ENCODE results near the gene LONP2.

DNA sequence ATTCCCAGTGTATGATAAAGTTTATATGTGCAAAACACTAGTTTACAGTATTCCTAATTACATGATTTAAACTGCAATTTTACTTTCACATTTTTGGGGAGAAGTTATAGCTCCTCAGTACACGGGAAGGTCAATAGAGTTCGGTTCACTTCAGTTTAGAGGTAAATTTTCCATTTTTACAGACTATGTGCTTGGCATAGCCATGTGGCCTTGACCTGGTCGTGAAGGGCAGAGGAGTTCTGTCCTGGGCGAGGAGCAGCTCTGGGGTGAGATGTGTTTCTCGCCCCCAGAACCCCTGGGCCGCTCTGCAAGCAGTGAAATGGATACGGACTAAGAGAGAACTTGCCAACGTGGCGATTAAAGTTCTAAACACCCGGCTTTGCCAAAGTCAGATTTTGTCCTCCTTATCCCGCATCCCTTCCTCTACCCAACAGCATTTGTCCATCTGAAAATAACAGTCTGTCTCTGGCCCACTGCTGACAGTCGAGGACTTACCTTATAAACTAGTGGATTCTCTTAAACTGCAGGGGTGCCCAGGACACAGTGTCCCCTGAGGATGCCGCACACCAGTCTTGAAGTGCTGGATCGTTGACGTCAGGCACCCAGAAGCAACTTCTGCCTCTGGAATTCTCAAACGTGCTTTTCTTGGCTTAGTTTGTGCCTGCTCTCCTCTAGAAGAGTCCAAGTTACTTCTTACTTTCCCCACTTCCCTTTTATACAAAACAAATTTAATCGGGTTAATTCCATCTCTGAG is 142.6 kb downstream of the LONP2 start:
- TF ChIP-seq, protein P1, sequence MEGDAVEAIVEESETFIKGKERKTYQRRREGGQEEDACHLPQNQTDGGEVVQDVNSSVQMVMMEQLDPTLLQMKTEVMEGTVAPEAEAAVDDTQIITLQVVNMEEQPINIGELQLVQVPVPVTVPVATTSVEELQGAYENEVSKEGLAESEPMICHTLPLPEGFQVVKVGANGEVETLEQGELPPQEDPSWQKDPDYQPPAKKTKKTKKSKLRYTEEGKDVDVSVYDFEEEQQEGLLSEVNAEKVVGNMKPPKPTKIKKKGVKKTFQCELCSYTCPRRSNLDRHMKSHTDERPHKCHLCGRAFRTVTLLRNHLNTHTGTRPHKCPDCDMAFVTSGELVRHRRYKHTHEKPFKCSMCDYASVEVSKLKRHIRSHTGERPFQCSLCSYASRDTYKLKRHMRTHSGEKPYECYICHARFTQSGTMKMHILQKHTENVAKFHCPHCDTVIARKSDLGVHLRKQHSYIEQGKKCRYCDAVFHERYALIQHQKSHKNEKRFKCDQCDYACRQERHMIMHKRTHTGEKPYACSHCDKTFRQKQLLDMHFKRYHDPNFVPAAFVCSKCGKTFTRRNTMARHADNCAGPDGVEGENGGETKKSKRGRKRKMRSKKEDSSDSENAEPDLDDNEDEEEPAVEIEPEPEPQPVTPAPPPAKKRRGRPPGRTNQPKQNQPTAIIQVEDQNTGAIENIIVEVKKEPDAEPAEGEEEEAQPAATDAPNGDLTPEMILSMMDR (conservative IDR thresholded peaks at IDR 0.05; ENCODE audit: low read depth, low read length), result no peak
- TF ChIP-seq EZH2 (IDR thresholded peaks at IDR 0.05; ENCODE audit: low read length, unreplicated experiment), result no peak
